GM18498 (cell line): Measurements from ENCODE around the gene GPRC5C.
"Not testable (repeated sequence)": the region's sequence is repeated elsewhere in the genome, so short reads cannot be mapped to it uniquely, and the experiment has no call there.

ENCODE experiments used
- ATAC-seq: cut with Tn5 transposase; IDR thresholded peaks from one replicate; pipeline ENCODE4 v1.9.1; 2021; ENCODE audit warnings: mild to moderate bottlenecking, moderate library complexity; ENCODE audit not compliant: unreplicated experiment

Gene GPRC5C

GRCh38 chr17:74405311-74405710, 26.6 kb upstream of the GPRC5C start:
- not testable (repeated sequence) for ATAC-seq

- no peak for ATAC-seq
Measured at GRCh38 chr17:74407384-74407783, 24.5 kb upstream of the GPRC5C start.

- ATAC-seq = no peak
Measured at GRCh38 chr17:74408262-74408661, 23.6 kb upstream of the GPRC5C start.

GRCh38 chr17:74408815-74409214, 23.1 kb upstream of the GPRC5C start:
- ATAC-seq = no peak

- ATAC-seq = no peak
Measured at GRCh38 chr17:74410001-74410443, 21.9 kb upstream of the GPRC5C start.

GRCh38 chr17:74412581-74412980, 19.3 kb upstream of the GPRC5C start:
- no peak for ATAC-seq

GRCh38 chr17:74413491-74413890, 18.4 kb upstream of the GPRC5C start:
- no peak for ATAC-seq

- ATAC-seq = no peak
Measured at GRCh38 chr17:74414510-74414909, 17.4 kb upstream of the GPRC5C start.

GRCh38 chr17:74415608-74416396, 16.1 kb upstream of the GPRC5C start:
- no peak for ATAC-seq

- ATAC-seq = peak; percentile 72
Measured at GRCh38 chr17:74417178-74418045, 14.5 kb upstream of the GPRC5C start.

- ATAC-seq = no peak
Measured at GRCh38 chr17:74419928-74420411, 11.9 kb upstream of the GPRC5C start.

- ATAC-seq = no peak
Measured at GRCh38 chr17:74424117-74424516, 7.8 kb upstream of the GPRC5C start.

- ATAC-seq = no peak
Measured at GRCh38 chr17:74424657-74425056, 7.2 kb upstream of the GPRC5C start.

GRCh38 chr17:74426551-74427047, 5.3 kb upstream of the GPRC5C start:
- no peak for ATAC-seq

- no peak for ATAC-seq
Measured at GRCh38 chr17:74427048-74427762, 4.7 kb upstream of the GPRC5C start.

GRCh38 chr17:74427763-74428153, 4.1 kb upstream of the GPRC5C start:
- ATAC-seq = no peak

GRCh38 chr17:74429604-74430384, 2.1 kb upstream of the GPRC5C start:
- peak; percentile 28 for ATAC-seq

GRCh38 chr17:74430385-74430705, 1.5 kb upstream of the GPRC5C start:
- no peak for ATAC-seq

GRCh38 chr17:74430706-74431567, 951 bp upstream of the GPRC5C start:
- ATAC-seq = peak; percentile 47

- no peak for ATAC-seq
Measured at GRCh38 chr17:74432424-74432690, 469 bp downstream of the GPRC5C start.
